ENCODE results near the gene ANKRD22.
"Not testable (repeated sequence)": the region's sequence is repeated elsewhere in the genome, so short reads cannot be mapped to it uniquely, and the experiment has no call there.

Gene ANKRD22

DNA sequence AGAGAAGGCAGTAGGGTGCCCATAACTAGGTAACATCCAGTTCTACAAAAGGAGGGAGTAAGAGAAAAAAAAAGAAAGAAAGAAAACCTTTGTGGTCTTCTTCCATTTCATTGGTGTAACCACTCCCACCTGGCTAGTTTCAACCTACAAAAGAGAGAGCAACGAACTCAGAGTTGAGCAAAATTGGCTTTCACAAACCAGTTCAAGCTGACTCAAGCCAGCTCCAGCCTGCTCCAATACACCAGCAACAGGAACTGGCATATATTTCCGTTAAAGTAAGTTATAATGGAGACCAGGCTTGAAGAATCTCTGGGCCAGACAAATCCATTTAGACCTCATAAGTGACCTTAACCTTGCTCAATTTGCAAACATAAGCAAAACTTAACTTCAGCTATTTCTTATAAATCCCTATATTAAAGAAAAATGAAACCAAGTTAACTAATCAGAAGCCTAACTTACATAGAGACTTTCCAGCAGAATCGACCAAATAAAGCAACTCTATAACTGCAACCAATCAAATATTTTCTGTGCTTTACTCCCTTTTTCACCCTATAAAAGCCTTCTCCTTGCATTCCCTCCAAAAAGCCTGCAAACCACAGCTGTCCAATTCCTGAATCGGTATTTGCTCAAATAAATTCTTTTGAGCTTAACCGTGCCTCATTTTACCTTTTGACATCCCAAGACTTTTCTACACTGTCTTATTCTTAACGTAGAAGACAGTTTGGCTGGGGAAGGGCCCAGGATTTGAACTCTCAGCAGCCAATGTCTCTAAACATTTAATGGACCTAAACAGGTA, 10.1 kb downstream of the ANKRD22 start:
- Histone ChIP-seq H3K4me1 (ENCODE audit: control insufficient read depth in 1 of 2, insufficient read depth in 1 of 2, low read depth in 1 of 2, low read length in 1 of 2) (peaks cover 81 to 100% of the 10 kb centered on the region in 2 experiments), H3K9me3 (no peaks in the 10 kb centered on the region), H3K36me3 (no peaks in the 10 kb centered on the region), H3K4me3 (ENCODE audit: low read depth in 1 of 2, low read length in 1 of 2) (peak overlapping the region; percentile 38 to 43), H3K27ac (peak overlapping the region; percentile 88), H3K27me3 (no peaks in the 10 kb centered on the region)
- TF ChIP-seq, protein P1, sequence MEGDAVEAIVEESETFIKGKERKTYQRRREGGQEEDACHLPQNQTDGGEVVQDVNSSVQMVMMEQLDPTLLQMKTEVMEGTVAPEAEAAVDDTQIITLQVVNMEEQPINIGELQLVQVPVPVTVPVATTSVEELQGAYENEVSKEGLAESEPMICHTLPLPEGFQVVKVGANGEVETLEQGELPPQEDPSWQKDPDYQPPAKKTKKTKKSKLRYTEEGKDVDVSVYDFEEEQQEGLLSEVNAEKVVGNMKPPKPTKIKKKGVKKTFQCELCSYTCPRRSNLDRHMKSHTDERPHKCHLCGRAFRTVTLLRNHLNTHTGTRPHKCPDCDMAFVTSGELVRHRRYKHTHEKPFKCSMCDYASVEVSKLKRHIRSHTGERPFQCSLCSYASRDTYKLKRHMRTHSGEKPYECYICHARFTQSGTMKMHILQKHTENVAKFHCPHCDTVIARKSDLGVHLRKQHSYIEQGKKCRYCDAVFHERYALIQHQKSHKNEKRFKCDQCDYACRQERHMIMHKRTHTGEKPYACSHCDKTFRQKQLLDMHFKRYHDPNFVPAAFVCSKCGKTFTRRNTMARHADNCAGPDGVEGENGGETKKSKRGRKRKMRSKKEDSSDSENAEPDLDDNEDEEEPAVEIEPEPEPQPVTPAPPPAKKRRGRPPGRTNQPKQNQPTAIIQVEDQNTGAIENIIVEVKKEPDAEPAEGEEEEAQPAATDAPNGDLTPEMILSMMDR (IDR thresholded peaks at IDR 0.05): no peak

DNA sequence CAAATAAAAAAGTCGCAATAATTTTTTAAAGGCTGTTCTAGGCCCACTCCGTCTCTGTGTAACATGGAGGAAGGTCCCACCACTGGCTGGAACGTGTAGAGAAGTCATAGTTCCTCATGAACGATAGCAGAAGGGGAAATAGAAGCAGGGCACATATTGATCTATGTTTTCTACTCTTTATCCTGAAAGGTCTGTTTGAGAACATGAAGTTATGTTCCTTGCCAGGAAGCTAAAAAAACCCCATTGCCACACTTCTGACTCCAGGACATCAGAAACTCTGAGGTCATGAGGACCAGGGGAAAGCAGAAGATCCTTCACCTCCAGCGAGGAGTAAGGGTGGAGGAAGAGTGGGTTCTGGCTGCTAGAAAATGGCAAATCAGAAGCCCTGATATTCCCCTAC, 10.8 kb downstream of the ANKRD22 start:
- Histone ChIP-seq H3K4me1 (ENCODE audit: control insufficient read depth in 1 of 2, insufficient read depth in 1 of 2, low read depth in 1 of 2, low read length in 1 of 2) (peaks cover 81 to 100% of the 10 kb centered on the region in 2 experiments), H3K9me3 (no peaks in the 10 kb centered on the region), H3K4me3 (ENCODE audit: low read depth in 1 of 2, low read length in 1 of 2) (peak overlapping the region; percentile 38 to 43), H3K27ac (peak overlapping the region; percentile 88), H3K27me3 (no peaks in the 10 kb centered on the region), H3K36me3 (no peaks in the 10 kb centered on the region)
- TF ChIP-seq, protein P1 (IDR thresholded peaks at IDR 0.05): no peak

DNA sequence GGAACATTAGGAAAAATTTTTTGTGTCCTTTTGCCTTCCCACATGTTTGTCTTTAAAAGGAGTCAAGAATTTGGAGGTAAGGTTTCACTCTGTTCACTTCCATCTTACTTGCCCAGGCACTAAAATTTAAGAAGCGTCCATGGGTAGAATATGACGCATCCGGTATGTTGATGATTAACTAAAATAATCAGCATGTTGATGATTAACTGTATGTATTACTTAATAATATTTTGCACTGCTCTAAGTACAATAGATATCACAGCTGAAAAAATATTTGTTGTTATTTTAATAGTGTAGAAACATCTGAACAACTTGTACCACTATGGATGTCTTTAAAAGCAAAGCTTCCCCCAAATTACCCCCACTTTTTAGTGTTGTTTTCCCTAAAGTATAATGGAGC, 11.5 kb downstream of the ANKRD22 start:
- Histone ChIP-seq H3K9me3 (no peaks in the 10 kb centered on the region), H3K27ac (peak overlapping the region; percentile 88), H3K36me3 (no peaks in the 10 kb centered on the region), H3K4me1 (ENCODE audit: control insufficient read depth in 1 of 2, insufficient read depth in 1 of 2, low read depth in 1 of 2, low read length in 1 of 2) (peaks cover 82 to 100% of the 10 kb centered on the region in 2 experiments), H3K4me3 (ENCODE audit: low read depth in 1 of 2, low read length in 1 of 2) (no peak overlapping the region), H3K27me3 (no peaks in the 10 kb centered on the region)
- TF ChIP-seq, protein P1 (IDR thresholded peaks at IDR 0.05): no peak

DNA sequence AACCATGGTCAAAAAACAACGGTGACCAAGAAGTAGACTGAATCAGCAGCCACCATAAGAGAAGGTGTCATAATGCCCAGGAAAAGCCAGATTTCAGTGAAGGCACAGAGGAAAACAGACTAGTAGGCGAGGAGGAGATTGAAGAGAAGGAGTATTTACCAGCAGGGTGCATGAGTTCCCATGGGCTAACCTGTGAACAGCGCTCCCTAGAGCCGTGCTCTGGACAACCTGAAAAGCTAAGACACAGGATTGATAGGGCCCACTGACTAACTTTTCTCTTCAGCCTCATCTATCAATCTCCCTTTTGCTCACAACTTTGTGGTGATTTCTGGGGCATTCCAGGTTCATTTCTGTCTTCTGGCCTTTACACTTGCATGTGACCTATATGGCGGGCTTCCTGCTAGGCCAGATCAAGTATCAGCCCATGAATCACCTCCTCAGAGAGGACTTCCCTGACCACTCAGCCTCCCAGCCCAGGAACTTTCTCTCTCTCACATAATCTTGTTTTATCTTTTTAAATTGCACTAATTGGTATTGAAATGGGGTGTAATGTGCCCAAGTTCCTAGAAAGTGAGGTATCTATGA, 12.8 kb downstream of the ANKRD22 start:
- Histone ChIP-seq H3K27me3 (no peaks in the 10 kb centered on the region), H3K36me3 (no peaks in the 10 kb centered on the region), H3K4me1 (ENCODE audit: control insufficient read depth in 1 of 2, insufficient read depth in 1 of 2, low read depth in 1 of 2, low read length in 1 of 2) (peaks cover 91 to 100% of the 10 kb centered on the region in 2 experiments), H3K9me3 (no peaks in the 10 kb centered on the region), H3K27ac (peak overlapping the region; percentile 88), H3K4me3 (ENCODE audit: low read depth in 1 of 2, low read length in 1 of 2) (no peak overlapping the region)
- TF ChIP-seq, protein P1 (IDR thresholded peaks at IDR 0.05): no peak

DNA sequence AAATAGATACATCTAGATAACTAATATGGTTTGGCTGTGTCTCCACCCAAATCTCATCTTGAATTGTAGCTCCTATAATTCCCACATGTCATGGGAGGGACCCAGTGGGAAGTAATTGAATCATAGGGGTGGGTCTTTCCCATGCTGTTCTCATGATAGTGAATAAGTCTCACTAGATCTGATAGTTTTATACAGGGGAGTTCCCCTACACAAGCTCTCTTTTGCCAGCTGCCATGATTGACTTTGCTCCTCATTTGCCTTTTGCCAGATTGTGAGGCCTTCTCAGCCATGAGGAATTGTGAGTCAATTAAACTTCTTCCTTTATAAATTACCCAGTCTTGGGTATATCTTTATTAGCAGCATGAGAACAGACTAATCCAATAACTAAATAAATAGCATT, 14.0 kb downstream of the ANKRD22 start:
- Histone ChIP-seq H3K4me1 (ENCODE audit: control insufficient read depth in 1 of 2, insufficient read depth in 1 of 2, low read depth in 1 of 2, low read length in 1 of 2) (peaks cover 100% of the 10 kb centered on the region in 2 experiments), H3K27ac (peak overlapping the region; percentile 88)
- not testable (repeated sequence) for H3K36me3 ChIP-seq; H3K4me3 ChIP-seq (ENCODE audit: low read depth in 1 of 2, low read length in 1 of 2); H3K9me3 ChIP-seq; H3K27me3 ChIP-seq

DNA sequence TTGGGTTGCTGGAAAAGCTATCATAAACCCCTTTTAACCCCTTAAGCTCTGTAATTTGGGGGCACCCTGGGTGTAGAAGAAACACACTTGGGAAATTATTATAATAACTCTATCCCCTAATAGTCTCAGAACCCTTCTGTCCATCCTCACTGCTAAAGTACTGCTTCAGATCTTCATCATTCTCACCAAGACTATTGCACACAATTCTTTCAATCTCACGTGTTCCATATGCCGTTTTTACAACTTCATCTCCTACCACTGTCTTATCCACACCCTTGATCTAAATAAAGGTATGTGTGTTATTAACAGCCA, 15.8 kb downstream of the ANKRD22 start:
- H3K4me1 ChIP-seq (ENCODE audit: control insufficient read depth in 1 of 2, insufficient read depth in 1 of 2, low read depth in 1 of 2, low read length in 1 of 2): peaks cover 93 to 94% of the 10 kb centered on the region in 2 experiments
- TF ChIP-seq, protein P1 (IDR thresholded peaks at IDR 0.05): no peak

More for the DNA sequence above, 15.8 kb downstream of the ANKRD22 start:
- peak overlapping the region; percentile 16 to 26 for H3K4me3 ChIP-seq (ENCODE audit: low read depth in 1 of 2, low read length in 1 of 2)
- H3K9me3 ChIP-seq: no peaks in the 10 kb centered on the region
- H3K27ac ChIP-seq: peak overlapping the region; percentile 88
- no peaks in the 10 kb centered on the region for H3K27me3 ChIP-seq
- peaks cover 10% of the 10 kb centered on the region for H3K36me3 ChIP-seq
